B cell (primary cell): ENCODE data around the gene CTNNA3.

Experiments
- EZH2 ChIP-seq: IDR thresholded peaks from 2 replicates; pipeline ENCODE4 v1.6.1; 2012; ENCODE audit warnings: borderline replicate concordance, low read depth, mild to moderate bottlenecking, moderate library complexity, low read length; ENCODE audit not compliant: insufficient read depth, poor library complexity, severe bottlenecking
- TF ChIP-seq, protein P1 (sequence below): fragments of 200-600 bp; IDR thresholded peaks from one replicate; pipeline ENCODE4 v1.8.0; 2022; ENCODE audit warnings: antibody characterized with exemption, mild to moderate bottlenecking

DNA sequence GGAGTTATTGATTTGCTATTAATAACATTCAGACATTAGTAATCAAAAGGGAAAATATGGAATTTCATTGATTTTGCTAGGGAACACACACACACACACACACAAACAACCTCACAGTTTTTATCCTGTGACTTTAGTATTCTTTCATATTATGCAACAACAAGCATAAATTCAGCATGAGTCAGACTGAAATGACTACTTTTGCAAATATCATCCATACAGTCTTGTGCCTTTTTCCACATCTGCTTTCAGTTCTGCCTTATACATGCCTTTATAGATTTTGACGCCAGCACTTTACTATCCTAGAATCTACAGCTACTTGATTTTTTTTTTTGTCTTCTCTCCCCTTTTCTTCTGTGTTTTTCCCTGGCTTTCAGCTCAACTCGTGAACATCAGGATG lies 1745.9 kb downstream of the CTNNA3 start:
- TF ChIP-seq, protein P1, sequence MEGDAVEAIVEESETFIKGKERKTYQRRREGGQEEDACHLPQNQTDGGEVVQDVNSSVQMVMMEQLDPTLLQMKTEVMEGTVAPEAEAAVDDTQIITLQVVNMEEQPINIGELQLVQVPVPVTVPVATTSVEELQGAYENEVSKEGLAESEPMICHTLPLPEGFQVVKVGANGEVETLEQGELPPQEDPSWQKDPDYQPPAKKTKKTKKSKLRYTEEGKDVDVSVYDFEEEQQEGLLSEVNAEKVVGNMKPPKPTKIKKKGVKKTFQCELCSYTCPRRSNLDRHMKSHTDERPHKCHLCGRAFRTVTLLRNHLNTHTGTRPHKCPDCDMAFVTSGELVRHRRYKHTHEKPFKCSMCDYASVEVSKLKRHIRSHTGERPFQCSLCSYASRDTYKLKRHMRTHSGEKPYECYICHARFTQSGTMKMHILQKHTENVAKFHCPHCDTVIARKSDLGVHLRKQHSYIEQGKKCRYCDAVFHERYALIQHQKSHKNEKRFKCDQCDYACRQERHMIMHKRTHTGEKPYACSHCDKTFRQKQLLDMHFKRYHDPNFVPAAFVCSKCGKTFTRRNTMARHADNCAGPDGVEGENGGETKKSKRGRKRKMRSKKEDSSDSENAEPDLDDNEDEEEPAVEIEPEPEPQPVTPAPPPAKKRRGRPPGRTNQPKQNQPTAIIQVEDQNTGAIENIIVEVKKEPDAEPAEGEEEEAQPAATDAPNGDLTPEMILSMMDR, result no peak
- no peak for TF ChIP-seq EZH2
